ENCODE measurements around the gene SRC. TPM values are rescaled to one million over a fixed set of nuclear protein-coding genes. Genes with fewer than 3 reads are reported as not detected.

The SRC gene
- polyA plus RNA-seq, 3 donors: 13.5 to 25.7 (median 13.6) TPM

GRCh38 chr20:37446286-37447032 lies 100.5 kb downstream of the SRC start:
- no peak overlapping the region for H3K27ac ChIP-seq (ENCODE audit: low read depth, low read length)
- 68 to 77% (median 71%) methylated on average over 5 of the region's 5 CpGs for WGBS, 3 donors

- 68 to 92% (median 88%) methylated on average over 3 of the region's 3 CpGs for WGBS, 3 donors
- H3K27ac ChIP-seq (ENCODE audit: low read depth, low read length): no peak overlapping the region
Observed at GRCh38 chr20:37447688-37448087, 101.7 kb downstream of the SRC start.

GRCh38 chr20:37449276-37449675 lies 103.3 kb downstream of the SRC start:
- WGBS, 3 donors: 66 to 82% (median 80%) methylated on average over 12 of the region's 12 CpGs
- H3K27ac ChIP-seq (ENCODE audit: low read depth, low read length): no peak overlapping the region

- H3K27ac ChIP-seq (ENCODE audit: low read depth, low read length): no peak overlapping the region
Observed at GRCh38 chr20:37450344-37450743, 104.4 kb downstream of the SRC start.

- H3K27ac ChIP-seq (ENCODE audit: low read depth, low read length): no peak overlapping the region
- 90 to 100% (median 94%) methylated on average over 2 of the region's 2 CpGs for WGBS, 3 donors
Observed at GRCh38 chr20:37451616-37452015, 105.7 kb downstream of the SRC start.

- no peak overlapping the region for H3K27ac ChIP-seq (ENCODE audit: low read depth, low read length)
- WGBS, 3 donors: 27 to 65% (median 57%) methylated on average over 3 of the region's 3 CpGs
Observed at GRCh38 chr20:37452236-37452635, 106.3 kb downstream of the SRC start.

GRCh38 chr20:37453288-37453687 lies 107.3 kb downstream of the SRC start:
- H3K27ac ChIP-seq (ENCODE audit: low read depth, low read length): no peak overlapping the region
- 49 to 59% (median 53%) methylated on average over 3 of the region's 3 CpGs for WGBS, 3 donors

- no peak overlapping the region for H3K27ac ChIP-seq (ENCODE audit: low read depth, low read length)
- 83 to 87% (median 85%) methylated on average over 5 of the region's 5 CpGs for WGBS, 3 donors
Observed at GRCh38 chr20:37453836-37454235, 107.9 kb downstream of the SRC start.

GRCh38 chr20:37454636-37455385 lies 108.9 kb downstream of the SRC start:
- no peak overlapping the region for H3K27ac ChIP-seq (ENCODE audit: low read depth, low read length)

Other genes starting within 250 kb of the SRC start
- 100 to 1,000 TPM in 1 of 3 donors, 10 to 100 TPM in 2; 58.0 to 135 (median 79.1) TPM for gene RPN2, start 166.8 kb upstream of the SRC start, polyA plus RNA-seq
- 1 to 10 TPM in 2 of 3 donors, under 1 TPM in 1; 0.35 to 5.5 (median 3.6) TPM for gene MROH8, start 166.6 kb upstream of the SRC start, polyA plus RNA-seq
- gene GHRH, start 84.3 kb upstream of the SRC start, polyA plus RNA-seq: not detected
- 10 to 100 TPM; 35.8 to 63.2 (median 43.6) TPM for gene MANBAL, start 56.5 kb upstream of the SRC start, polyA plus RNA-seq
- gene NNAT, start 175.1 kb downstream of the SRC start, polyA plus RNA-seq: 100 to 1,000 TPM in 1 of 3 donors, 10 to 100 TPM in 1, 1 to 10 TPM in 1; 4.0 to 191 (median 31.0) TPM
- 100 to 1,000 TPM in 1 of 3 donors, 10 to 100 TPM in 2; 24.0 to 150 (median 86.8) TPM for gene BLCAP, start 181.7 kb downstream of the SRC start, polyA plus RNA-seq

Measured in adipose tissue (tissue), 3 donors.